Sigmoid colon (tissue), 4 donors: ENCODE measurements around the gene MOB1A.

Source experiments
- POLR2AphosphoS5 ChIP-seq, 4 donors: sonication (generic); formaldehyde crosslinking; IDR thresholded peaks; one replicate each; pipeline ENCODE4 v1.6.1; 2017; ENCODE audit warnings: antibody characterized with exemption in 4 of 4
- TF ChIP-seq, protein P1 (sequence below), 4 experiments: fragments of 450-650 bp in 3 of 4; fragments of 200-600 bp in 1 of 4; IDR thresholded peaks; one replicate each; pipeline ENCODE4 v1.5.1; 2016 to 2019; ENCODE audit warnings: antibody characterized with exemption in 4 of 4, mild to moderate bottlenecking in 3 of 4, moderate library complexity in 2 of 4

GRCh38 chr2:74119339-74119738, 59.3 kb downstream of the MOB1A start:
- no peak for TF ChIP-seq POLR2AphosphoS5 (IDR thresholded peaks at IDR 0.05)
- TF ChIP-seq, protein P1, sequence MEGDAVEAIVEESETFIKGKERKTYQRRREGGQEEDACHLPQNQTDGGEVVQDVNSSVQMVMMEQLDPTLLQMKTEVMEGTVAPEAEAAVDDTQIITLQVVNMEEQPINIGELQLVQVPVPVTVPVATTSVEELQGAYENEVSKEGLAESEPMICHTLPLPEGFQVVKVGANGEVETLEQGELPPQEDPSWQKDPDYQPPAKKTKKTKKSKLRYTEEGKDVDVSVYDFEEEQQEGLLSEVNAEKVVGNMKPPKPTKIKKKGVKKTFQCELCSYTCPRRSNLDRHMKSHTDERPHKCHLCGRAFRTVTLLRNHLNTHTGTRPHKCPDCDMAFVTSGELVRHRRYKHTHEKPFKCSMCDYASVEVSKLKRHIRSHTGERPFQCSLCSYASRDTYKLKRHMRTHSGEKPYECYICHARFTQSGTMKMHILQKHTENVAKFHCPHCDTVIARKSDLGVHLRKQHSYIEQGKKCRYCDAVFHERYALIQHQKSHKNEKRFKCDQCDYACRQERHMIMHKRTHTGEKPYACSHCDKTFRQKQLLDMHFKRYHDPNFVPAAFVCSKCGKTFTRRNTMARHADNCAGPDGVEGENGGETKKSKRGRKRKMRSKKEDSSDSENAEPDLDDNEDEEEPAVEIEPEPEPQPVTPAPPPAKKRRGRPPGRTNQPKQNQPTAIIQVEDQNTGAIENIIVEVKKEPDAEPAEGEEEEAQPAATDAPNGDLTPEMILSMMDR (IDR thresholded peaks at IDR 0.05): no peak
